Measurements from ENCODE around the gene G3BP1.

The G3BP1 gene

DNA sequence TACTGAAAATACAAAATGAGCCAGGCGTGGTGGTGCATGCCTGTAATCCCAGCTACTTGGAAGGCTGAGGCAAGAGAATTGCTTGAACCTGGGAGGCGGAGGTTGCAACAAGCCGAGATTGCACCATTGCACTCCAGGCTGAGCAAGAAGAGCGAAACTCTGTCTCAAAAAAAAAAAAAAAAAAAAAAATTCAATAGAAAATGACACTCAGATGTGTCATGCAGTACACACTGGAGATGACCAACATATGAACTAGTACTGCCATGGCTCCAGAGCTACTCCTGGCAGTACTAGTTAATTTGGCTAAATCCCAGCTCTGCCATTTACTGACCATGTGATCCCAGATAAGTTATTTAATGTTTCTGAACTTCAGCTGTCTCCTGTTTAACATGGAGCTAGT is 20.7 kb upstream of the G3BP1 start:
- in situ Hi-C loops (cut with MboI; ENCODE audit: low pct_unique_long_range_greater_than_20kb, low sequenced_read_pairs, unreplicated experiment) = no loop called here
- DNase-seq (ENCODE audit: low spot score) = no peak
- TF ChIP-seq, protein P1, sequence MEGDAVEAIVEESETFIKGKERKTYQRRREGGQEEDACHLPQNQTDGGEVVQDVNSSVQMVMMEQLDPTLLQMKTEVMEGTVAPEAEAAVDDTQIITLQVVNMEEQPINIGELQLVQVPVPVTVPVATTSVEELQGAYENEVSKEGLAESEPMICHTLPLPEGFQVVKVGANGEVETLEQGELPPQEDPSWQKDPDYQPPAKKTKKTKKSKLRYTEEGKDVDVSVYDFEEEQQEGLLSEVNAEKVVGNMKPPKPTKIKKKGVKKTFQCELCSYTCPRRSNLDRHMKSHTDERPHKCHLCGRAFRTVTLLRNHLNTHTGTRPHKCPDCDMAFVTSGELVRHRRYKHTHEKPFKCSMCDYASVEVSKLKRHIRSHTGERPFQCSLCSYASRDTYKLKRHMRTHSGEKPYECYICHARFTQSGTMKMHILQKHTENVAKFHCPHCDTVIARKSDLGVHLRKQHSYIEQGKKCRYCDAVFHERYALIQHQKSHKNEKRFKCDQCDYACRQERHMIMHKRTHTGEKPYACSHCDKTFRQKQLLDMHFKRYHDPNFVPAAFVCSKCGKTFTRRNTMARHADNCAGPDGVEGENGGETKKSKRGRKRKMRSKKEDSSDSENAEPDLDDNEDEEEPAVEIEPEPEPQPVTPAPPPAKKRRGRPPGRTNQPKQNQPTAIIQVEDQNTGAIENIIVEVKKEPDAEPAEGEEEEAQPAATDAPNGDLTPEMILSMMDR (IDR thresholded peaks at IDR 0.05; ENCODE audit: extremely low read depth, insufficient read depth, missing control alignments) = no peak

DNA sequence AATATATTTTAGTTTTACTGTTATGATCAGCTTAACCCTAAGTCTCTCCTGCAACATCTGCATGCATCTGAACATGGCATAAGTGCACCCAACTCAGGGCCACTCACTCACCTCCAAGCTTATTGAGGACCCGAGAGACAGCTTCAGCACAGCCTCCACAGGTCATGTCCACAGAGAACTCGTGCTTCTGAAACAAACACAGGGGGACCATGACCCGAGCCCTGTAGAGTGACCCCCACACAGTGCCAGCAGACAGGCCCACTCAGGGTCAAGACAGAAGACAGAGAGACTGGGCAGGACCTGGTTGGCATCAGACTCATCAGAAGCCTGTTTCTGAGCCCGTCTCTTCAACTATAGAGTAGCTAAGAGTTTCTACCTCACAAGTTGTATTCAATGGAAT is 20.2 kb upstream of the G3BP1 start:
- in situ Hi-C loops (cut with MboI; ENCODE audit: low pct_unique_long_range_greater_than_20kb, low sequenced_read_pairs, unreplicated experiment) = no loop called here
- TF ChIP-seq, protein P1 (IDR thresholded peaks at IDR 0.05; ENCODE audit: extremely low read depth, insufficient read depth, missing control alignments) = no peak
- DNase-seq (ENCODE audit: low spot score) = no peak

DNA sequence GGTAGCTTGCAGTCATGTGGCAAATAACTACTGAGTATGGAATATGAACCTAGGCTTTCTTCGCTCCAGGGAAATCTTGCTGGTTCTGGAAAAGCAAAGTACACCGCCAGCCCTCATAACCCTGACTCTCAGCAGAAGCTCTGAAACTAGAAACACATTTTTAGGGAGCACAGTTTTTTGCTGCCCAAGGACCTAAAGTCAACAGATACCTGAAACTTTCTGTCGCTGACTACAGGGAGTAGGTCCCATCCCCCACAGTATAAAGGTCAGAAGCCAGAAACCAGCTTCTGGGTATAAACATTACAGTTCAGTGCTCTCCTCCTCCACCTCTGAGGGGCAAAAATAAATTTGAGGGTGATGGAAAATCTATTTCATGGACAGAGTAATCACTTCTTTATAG is 16.4 kb upstream of the G3BP1 start:
- TF ChIP-seq, protein P1 (IDR thresholded peaks at IDR 0.05; ENCODE audit: extremely low read depth, insufficient read depth, missing control alignments) = no peak
- no peak for DNase-seq (ENCODE audit: low spot score)
- in situ Hi-C loops (cut with MboI; ENCODE audit: low pct_unique_long_range_greater_than_20kb, low sequenced_read_pairs, unreplicated experiment) = no loop called here

DNA sequence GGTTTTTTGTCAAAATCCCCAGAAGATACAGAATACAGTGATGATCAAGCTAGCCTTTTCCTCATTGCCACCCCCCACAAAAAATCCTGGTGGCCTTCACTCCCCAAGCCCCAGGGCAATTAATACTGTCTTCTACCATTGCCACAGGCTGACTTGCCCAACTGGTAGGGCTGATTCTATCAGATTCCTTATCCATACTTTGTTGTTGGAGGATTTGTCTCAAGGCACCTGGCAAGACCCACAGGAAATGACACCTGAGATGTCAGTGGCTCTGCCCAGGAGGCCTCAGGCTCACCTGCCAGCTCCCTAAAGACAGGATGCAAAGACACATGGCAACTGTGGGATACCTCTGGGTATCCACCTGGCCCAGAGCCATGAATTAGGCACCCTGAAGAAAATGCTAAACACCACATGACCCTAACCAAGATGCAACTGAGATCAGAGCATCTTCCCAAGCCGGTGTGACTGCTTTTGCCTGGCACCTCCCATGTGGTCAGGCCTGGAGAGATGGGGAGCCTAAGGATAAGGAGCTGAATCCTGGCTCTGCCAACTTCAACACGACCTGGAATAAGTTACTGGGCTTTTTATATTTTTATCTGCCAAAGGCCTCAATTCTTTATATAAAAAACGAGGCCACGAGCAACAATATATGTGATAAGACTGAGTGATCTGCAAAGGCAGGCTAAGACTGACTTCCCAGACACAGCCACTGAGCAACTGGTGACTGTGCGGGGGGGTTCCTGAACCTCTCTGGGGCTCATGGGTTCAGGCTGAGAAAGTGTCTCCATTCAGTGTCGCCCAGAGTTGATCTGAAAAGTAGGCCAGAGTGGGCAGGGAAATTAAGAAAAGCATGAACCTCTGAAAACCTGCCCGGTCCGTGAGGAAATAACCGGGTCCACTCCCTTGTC is 14.3 kb upstream of the G3BP1 start:
- DNase-seq (ENCODE audit: low spot score) = no peak
- TF ChIP-seq, protein P1 (IDR thresholded peaks at IDR 0.05; ENCODE audit: extremely low read depth, insufficient read depth, missing control alignments) = no peak
- in situ Hi-C loops (cut with MboI; ENCODE audit: low pct_unique_long_range_greater_than_20kb, low sequenced_read_pairs, unreplicated experiment) = no loop called here

DNA sequence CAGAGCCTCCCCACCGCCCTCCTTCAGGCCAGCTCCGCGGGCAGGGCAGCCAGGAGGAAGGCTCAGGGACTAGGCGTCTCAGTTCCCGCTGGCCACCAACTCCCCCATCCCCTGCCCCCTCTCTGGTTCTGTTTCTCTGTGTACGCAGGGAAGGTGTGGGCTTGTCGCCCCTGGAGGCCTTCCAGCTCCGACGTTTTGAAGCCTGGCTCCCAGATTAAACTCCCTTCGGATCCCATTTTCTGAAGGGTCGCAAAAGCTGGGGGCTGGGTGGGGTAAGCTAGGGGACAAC is 13.7 kb upstream of the G3BP1 start:
- no peak for DNase-seq (ENCODE audit: low spot score)
- in situ Hi-C loops (cut with MboI; ENCODE audit: low pct_unique_long_range_greater_than_20kb, low sequenced_read_pairs, unreplicated experiment) = no loop called here
- TF ChIP-seq, protein P1 (IDR thresholded peaks at IDR 0.05; ENCODE audit: extremely low read depth, insufficient read depth, missing control alignments) = no peak

DNA sequence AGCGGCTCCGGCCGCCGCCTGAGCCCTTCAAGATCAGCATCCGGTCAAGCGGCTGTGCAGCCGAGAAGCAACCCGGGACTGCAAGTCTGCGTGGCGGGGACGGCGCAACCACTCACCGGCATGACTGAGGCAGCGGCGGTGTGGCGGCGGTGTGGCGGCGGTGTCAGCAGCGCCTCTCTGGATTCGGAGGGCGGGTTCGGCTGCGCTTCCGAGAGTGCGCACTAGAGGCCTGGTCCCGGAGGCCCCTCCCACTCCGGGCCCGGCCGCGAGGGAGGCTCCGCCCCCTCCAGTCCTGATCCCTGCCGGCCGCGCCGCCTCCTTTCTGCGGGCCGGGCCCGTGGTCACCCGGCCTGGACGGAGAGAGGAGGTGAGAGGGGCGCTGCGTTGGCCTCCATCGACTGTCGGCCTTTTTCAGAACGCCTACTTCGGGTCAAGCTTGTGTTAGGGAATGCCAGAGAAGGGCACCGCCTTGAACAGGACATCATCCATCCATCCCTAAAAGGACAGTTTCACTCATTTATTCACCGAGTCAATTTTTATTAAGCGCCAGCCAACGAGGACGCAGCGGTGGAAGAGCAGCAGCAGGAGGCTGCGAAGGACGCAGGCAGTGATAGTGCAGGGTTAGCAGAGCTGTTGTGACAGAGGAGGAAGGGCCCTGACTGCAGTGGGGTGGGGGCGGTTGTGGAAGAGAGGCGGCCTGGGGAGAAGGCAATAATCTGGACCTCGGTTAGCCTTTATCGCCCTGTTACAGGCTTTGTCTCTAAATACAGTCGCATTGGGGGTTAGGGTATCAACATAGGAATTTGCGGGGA is 13.1 kb upstream of the G3BP1 start, which contains the start of gene ATOX1:
Gene ATOX1 (minus strand): TSS at position 202 of the 812 bp plus-strand sequence. CDS start 80 bp downstream, at position 122.
- peak; percentile 97 for DNase-seq (ENCODE audit: low spot score)
- TF ChIP-seq, protein P1 (IDR thresholded peaks at IDR 0.05; ENCODE audit: extremely low read depth, insufficient read depth, missing control alignments) = no peak
- in situ Hi-C loops (cut with MboI; ENCODE audit: low pct_unique_long_range_greater_than_20kb, low sequenced_read_pairs, unreplicated experiment) = no loop called here

Measured in GM13977 (cell line).